Mononuclear cell (primary cell): ENCODE data around the gene USP32. TPM values are rescaled to one million over a fixed set of nuclear protein-coding genes. Genes with fewer than 3 reads are reported as not detected.

ENCODE experiments used
- H3K27me3 ChIP-seq: 2 replicates; pipeline ENCODE4 v1.6.0; 2011; ENCODE audit warnings: low read length, control low read depth; ENCODE audit not compliant: insufficient read depth
- H3K4me1 ChIP-seq: 2 replicates; pipeline ENCODE4 v1.5.1; 2011; ENCODE audit warnings: mild to moderate bottlenecking, low read length, control low read depth; ENCODE audit not compliant: insufficient read depth
- H3K4me3 ChIP-seq: 2 replicates; pipeline ENCODE4 v1.5.1; 2011; ENCODE audit warnings: mild to moderate bottlenecking, low read length, moderate library complexity
- H3K9me3 ChIP-seq: 2 replicates; pipeline ENCODE4 v1.5.1; 2011; ENCODE audit warnings: low read depth, mild to moderate bottlenecking, control low read depth, low read length
- total RNA-seq: library from RNA; depleted of rRNA; stranded (reverse); fragments of >200 nt; gene quantifications from one replicate; pipeline ENCODE4 v1.2.3, GENCODE V29; 2012

Gene USP32
- total RNA-seq, 1 donor: 35.8 TPM

DNA sequence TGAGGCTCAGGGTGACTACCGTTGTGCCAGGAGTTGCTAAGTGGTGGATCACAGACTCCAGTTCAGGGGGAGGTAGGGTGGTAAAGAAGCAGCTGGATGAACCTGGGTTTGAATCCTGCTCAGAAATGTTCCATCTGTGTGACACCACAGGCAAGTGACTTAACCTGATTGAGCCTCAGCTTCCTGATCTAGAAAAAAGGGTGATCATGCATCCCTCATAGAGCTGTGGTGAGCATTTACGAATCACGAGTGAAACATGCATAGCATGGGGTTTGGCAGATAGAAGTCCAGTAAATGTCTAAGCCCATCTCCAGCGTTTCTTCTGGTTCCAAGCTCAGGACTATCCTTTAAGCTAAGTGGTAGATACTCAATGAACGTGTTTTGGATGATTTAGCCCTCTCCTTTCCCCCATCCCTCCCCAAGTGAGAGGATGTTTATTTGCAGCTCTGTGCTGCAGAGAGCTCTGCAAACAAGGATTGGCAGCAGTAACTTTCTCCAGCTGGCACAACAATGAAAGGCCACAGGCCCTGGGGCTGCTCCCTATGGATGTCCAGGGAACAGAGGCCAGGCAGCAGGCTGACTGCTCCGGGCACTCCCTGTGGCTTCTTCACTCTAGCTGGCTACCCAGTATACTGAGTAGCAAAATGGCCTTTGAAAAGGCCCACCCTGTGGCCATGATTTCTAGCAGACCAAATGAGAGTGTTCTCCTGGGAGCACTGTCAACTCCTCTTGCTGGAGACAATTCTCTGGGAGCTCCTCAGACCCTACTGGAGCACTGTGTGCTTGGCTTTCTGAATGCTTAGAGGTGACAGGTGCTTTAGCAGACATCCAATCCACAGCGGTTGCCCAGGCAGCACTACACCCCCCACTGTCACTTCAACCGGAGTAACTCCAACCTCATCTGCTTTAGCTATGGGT, 220.8 kb downstream of the USP32 start:
- H3K4me1 ChIP-seq: peaks cover 17% of the 10 kb centered on the region
- H3K27me3 ChIP-seq: no peaks in the 10 kb centered on the region
- no peak overlapping the region for H3K4me3 ChIP-seq
- H3K9me3 ChIP-seq: no peaks in the 10 kb centered on the region

DNA sequence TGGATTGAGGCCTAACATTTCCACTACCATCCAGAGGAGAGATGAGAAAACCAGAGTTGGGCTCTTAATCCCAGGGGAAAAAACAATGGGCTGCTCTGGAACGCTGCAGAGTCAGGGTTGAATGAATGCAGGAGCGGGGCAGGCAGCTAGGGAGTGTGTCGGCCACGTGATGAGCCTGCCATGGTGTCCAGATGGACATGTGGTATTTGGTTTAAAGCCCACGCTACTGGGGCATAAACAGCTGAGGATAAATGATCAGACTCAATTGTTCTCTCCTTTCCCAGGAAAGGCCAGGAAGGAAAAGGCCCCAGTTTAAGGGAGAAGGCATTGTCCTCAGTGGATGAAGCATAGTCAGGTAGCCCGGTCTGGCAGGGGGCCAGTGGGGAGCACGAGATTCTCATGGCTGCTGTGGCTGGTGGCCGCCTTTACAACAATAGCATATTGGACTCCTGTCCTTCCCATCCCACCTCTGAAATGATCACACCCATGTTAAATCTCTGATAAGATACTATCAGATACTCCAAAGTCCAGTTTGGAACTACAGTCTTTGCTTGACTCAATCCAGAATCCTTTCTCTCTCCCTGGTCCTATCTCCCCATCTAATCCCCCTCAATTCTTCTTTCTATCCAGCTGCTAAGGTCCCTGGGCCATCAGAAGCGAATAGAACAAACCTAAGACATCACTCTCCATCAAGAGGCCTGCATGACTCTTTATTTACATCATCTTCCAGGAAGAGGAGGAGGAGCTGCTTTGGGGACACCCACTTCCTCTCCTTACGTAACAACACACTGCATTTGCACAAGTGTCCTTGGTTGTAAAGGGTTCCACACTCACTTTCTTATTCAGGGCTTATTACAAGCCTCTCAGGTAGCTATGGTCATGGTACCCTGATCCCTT, 221.8 kb downstream of the USP32 start:
- Histone ChIP-seq H3K4me1 (peaks cover 17% of the 10 kb centered on the region), H3K9me3 (no peaks in the 10 kb centered on the region), H3K4me3 (no peak overlapping the region), H3K27me3 (no peaks in the 10 kb centered on the region)

DNA sequence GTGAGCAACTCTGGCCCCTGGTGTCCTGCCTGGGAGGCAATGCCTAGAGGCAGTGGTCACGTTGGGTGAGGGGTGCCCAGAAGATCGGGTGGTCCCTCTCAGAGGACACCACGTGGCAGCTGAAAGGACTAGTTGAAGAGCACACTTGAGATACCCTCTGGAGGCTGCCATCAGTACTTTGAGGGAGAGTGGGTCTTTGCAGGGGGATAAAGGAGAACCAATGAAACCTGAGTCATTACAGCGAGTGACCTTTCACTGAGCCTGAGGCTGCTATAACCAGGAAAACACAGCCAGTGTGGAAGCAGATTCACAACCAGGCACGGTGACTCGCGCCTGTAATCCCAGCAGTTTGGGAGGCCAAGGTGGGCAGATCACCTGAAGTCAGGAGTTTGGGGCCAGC, 223.3 kb downstream of the USP32 start:
- Histone ChIP-seq H3K27me3 (no peaks in the 10 kb centered on the region), H3K4me1 (peaks cover 17% of the 10 kb centered on the region), H3K9me3 (no peaks in the 10 kb centered on the region), H3K4me3 (no peak overlapping the region)

DNA sequence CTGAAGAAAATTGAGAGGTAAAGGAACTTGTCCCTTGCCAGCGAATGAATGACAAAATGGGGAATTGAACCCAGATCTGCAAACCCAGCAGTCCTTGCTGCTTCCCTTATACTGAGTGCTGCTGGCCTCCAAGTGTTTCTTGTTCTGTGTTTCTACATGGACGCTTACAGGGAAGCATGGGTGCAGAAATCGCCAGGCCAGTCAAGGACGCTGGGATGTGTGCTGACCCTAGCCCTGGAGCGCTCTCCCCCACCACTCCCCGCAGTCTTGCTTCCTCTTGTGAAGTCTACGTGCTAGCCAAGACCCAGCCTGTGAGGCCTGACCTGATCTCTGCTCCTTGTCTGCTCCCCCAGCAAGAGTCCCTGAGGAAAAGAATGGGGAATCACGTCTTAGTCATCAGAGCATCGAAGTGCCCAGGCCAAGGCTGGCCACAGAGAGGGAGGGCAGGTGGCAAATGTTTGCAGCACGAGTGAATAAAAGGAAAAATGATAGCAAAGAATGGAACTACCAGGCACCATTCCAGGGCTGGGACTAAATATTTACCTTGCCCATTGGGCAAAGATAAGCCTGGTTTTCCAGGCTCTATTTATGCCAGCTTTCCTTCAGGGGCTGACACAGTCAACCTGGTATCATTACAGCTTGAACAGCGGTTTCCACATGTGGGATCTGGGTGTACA, 224.7 kb downstream of the USP32 start:
- H3K4me1 ChIP-seq: peaks cover 18% of the 10 kb centered on the region
- H3K27me3 ChIP-seq: no peaks in the 10 kb centered on the region
- no peak overlapping the region for H3K4me3 ChIP-seq
- no peaks in the 10 kb centered on the region for H3K9me3 ChIP-seq

DNA sequence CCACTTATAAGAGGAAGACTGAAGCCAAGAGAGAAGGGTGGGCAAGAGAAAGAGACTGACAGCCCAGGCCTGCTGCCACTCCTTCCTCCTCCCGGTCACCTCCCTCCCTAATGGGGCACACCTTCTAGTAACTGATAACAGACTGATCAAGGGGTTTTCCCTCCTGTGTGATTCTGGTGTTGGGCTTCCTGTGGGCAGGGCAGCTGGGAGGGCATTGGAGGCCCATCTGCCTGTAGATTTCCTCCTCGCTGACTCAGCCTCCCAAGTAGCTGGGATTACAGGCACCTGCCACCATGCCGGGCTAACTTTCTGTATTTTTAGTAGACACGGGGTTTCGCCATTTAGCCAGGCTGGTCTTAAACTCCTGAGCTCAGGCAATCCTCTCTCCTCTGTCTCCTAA, 226.0 kb downstream of the USP32 start:
- Histone ChIP-seq H3K4me3 (no peak overlapping the region), H3K4me1 (peaks cover 21% of the 10 kb centered on the region), H3K9me3 (no peaks in the 10 kb centered on the region), H3K27me3 (no peaks in the 10 kb centered on the region)

DNA sequence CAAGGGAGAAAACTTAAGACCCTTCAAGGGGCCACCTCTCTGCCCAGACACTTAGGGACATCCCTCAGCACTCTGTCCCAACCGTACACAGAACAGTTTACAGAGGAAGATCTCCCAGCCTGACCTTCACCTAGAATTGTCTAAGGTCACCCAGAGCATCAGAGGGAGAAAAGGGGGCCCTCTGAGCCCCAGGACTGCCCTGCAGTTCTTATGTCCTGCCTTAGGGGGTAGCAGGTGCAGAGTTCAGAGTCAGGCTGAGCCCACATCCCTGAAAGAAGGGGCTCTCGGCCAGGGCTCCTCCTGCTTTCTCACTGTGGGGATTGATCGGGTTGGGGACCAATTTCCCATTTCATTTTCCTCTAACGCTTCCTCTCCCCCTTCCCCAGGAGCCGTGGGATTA, 226.7 kb downstream of the USP32 start:
- Histone ChIP-seq H3K4me1 (peaks cover 14% of the 10 kb centered on the region), H3K9me3 (no peaks in the 10 kb centered on the region), H3K4me3 (no peak overlapping the region), H3K27me3 (no peaks in the 10 kb centered on the region)

DNA sequence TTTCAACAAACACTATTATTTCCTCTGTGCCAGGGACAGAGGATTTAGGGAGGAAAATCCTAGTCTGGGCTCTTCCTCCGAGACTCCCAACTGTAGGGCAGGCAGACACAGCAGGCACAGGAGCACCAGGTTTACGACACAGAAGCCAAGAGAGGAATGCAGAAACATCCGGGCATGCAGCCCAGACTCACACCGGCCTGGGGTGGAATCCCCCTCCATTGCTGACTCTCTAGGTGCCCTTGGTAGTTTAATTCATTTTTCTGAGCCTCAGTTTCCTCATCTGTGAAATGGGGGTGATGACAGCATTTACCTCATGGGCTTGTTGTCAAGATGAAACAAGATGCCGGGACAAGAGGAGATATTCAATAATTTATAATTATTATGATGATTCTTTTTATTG, 227.2 kb downstream of the USP32 start:
- Histone ChIP-seq H3K4me1 (peaks cover 8% of the 10 kb centered on the region), H3K9me3 (no peaks in the 10 kb centered on the region), H3K4me3 (no peak overlapping the region), H3K27me3 (no peaks in the 10 kb centered on the region)

DNA sequence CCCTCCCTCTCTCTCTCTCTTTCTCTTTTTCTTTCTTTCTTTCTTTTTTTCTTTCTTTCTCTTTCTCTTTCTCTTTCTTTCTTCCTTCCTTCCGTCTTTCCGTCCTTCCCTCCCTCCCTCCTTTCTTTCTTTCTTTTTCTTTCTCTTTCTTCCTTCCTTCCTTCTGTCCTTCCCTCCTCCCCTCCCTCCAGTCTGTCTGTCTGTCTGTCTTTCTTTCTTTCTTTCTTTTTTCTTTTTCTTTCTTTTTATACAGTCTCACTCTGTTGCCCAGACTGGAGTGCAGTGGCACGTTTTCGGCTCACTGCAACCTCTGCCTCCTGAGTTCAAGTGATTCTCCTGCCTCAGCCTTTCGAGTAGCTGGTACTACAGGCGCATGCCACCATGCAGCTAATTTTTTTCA, 227.8 kb downstream of the USP32 start:
- H3K4me1 ChIP-seq: peaks cover 7% of the 10 kb centered on the region
- no peak overlapping the region for H3K4me3 ChIP-seq
- H3K9me3 ChIP-seq: no peaks in the 10 kb centered on the region
- H3K27me3 ChIP-seq: no peaks in the 10 kb centered on the region

DNA sequence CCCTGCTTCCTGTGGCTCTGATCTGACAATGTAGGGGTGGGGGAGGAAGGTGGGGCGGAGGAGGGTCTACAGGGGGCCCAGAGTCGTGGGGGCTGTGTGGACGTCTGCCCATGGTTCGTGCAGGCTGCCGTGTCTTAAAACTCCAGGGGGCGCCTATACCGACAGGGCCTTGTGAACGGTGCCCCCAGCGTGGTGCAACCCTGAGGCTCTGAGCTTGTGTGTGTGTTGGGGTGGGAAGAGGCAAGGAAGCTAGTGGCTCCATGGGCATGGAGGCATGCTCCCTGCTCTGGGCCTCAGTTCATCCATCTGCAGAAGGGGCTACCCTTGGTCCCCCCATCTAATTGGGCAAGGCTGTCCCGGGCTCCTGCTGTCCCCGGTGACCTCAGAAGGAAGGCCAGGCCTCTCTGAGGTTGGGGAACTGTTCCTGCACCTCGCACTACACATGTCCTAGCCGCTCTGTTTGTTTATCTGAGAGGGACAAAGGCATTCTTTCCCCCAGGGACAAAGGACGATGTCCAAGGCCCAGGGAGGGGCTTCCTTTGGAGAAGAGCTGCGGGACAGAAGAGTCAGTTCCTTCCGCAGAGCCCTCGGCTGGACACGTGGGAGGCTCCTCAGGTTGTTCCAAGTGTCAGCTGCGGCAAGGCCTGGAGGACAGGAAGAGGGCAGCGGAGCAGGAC, 228.7 kb downstream of the USP32 start:
- H3K4me1 ChIP-seq: peaks cover 7% of the 10 kb centered on the region

DNA sequence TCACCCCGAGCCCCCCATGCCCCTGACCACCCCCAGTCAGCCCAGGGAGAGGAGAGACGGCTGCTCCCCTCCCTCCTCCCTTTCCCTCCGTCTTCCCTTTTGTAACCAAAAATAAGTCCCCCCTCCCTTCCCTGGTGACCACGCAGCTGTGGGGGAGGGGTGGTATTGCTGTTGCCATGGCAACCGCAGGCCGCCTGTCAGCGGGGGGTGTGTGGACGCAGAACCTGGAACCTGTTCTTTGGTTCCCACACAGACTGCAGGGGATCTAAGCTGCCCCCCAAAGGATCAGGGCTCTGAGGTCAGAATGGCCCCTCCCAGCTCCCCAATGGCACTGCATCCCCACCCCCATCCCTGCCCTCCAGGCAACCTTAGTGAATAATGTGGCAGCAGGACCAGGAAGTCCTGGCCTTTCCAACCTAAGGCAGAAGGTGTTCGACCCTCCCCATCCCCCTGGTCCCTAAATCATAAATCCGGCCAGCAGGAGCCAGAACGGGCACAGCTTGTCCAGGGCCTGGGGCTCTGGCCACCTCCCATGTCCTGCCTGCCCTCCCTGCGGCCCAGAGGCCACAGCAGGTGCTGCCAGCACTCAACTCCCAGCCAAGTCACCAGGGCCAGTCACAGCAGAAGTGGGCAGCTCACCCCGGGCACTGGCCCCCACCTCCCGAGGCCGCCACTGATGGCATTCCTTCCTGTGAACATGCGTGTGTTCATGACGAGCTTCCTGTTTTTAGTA, 230.2 kb downstream of the USP32 start:
- H3K4me1 ChIP-seq: peaks cover 7% of the 10 kb centered on the region
- no peaks in the 10 kb centered on the region for H3K27me3 ChIP-seq
- H3K4me3 ChIP-seq: no peak overlapping the region
- H3K9me3 ChIP-seq: no peaks in the 10 kb centered on the region

More for the DNA sequence above, 228.7 kb downstream of the USP32 start:
- no peaks in the 10 kb centered on the region for H3K9me3 ChIP-seq
- no peak overlapping the region for H3K4me3 ChIP-seq
- H3K27me3 ChIP-seq: no peaks in the 10 kb centered on the region

DNA sequence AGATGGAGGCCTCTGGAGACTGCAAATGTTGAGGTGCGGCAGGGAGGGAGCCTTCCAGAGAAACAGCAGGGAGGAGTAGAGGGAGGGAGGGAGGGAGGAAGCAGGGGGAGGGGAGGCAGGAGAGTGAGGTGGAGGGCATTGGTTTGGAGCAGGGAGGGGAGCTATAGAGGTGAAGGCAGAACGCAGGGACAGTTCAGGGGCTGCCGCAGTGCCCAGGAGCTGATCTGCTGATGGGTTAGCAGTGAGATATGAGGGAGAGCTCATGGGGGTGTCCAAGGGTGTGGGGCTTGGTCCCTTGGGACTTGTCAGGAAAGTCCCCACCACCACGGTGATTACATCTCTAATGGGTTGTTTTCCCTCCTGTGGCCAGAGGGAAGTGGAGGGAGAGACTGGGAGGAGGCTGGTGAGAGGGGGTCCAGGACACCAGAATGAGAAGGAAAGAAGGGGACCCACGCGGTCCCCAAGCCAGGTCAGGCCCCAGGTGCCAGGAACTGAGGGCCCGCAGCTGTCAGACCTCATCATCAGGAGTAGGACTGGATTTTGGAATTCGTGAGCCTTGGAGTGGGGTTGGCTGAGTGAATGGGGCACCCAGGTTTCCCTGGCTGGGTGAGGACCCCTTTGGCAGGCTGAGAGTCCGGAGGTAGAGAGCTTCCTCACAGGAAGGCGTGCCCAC, 231.0 kb downstream of the USP32 start:
- Histone ChIP-seq H3K9me3 (no peaks in the 10 kb centered on the region), H3K27me3 (no peaks in the 10 kb centered on the region), H3K4me1 (peaks cover 7% of the 10 kb centered on the region), H3K4me3 (no peak overlapping the region)

DNA sequence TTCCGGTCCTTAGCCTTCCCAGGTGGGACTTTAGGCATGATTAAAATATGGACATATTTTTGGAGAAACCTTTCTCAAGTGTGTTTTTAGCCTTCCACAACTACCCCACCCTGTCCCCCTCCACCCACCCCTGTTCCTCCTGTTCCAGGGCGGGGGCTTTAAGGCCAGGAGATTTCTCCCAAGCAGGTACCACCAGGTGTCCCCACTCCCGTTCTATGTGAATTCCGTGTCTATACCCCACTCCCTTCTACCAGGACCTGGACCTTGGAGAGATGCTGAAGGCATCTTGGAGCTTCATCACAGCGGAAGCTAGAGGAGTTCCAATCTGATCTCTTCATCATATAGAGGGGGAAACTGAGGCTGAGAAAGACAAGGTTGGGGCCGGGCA, 232.5 kb downstream of the USP32 start:
- Histone ChIP-seq H3K4me1 (peaks cover 7% of the 10 kb centered on the region), H3K27me3 (no peaks in the 10 kb centered on the region), H3K9me3 (no peaks in the 10 kb centered on the region), H3K4me3 (no peak overlapping the region)

DNA sequence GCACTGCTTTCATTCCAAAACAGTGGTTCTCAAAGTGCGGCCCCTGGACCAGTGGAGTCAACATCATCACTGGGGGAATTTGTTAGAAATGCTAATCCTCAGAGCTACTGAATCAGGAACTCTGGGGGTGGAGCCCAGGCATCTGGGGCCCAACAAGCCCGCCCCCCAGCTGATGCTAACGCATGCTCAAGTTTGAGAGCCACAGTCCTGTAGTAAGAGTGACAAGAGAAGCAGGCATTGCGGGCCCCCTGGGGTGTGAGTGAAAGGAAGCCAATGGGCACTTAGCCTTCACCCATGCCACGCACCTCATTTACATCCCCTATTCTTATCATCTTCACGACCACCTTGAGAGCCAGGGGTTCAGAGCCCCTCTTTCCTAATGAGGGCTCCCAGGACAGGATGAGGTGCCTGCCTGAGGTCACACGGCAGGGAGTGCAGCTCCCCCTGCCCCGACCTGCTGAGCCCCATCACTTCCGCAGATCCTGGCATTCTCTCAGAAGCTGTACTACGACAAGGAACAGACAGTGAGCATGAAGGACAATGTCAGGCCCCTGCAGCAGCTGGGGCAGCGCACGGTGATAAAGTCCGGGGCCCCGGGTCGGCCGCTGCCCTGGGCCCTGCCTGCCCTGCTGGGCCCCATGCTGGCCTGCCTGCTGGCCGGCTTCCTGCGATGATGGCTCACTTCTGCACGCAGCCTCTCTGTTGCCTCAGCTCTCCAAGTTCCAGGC, 233.0 kb downstream of the USP32 start:
- Histone ChIP-seq H3K9me3 (no peaks in the 10 kb centered on the region), H3K4me1 (peaks cover 7% of the 10 kb centered on the region), H3K4me3 (no peak overlapping the region), H3K27me3 (no peaks in the 10 kb centered on the region)
